B cell (primary cell): ENCODE measurements around the gene CYP26B1. TPM values are rescaled to one million over a fixed set of nuclear protein-coding genes. Genes with fewer than 3 reads are reported as not detected.

ENCODE experiments used
- ATAC-seq: fragments of 200-7000 bp; cut with Tn5 transposase; one replicate; pipeline ENCODE4 v1.10.0; 2021; ENCODE audit warnings: low read depth, mild to moderate bottlenecking, moderate number of reproducible peaks, moderate library complexity
- CTCF ChIA-PET: fragments of 350-600 bp; sonication (Branson Sonifier 250); formaldehyde crosslinking; loops from one replicate; lab custom pipeline; 2021; ENCODE audit warnings: antibody characterized with exemption, inconsistent platforms; lab: Charles Lee
- POLR2A ChIA-PET: fragments of 350-600 bp; sonication (Branson Sonifier 250); formaldehyde crosslinking; loops from one replicate; lab custom pipeline; 2021; ENCODE audit warnings: antibody characterized with exemption; lab: Charles Lee
- DNase-seq: peaks from one replicate; pipeline ENCODE4 v3.0.0; 2013
- H2AFZ ChIP-seq: 2 replicates; pipeline ENCODE4 v1.6.1; 2012; ENCODE audit warnings: mild to moderate bottlenecking, low read depth, low read length; ENCODE audit not compliant: insufficient read depth, poor library complexity, severe bottlenecking
- H3K27ac ChIP-seq, 2 donors: 1 replicate in 1 of 2; 2 replicates in 1 of 2; pipeline ENCODE4 v1.5.1; 2012 to 2013; ENCODE audit warnings: low read length in 2 of 2, mild to moderate bottlenecking in 2 of 2, moderate library complexity in 1 of 2
- H3K27me3 ChIP-seq, 4 experiments: fragments of 200-600 bp in 1 of 4; sonication (generic) in 1 of 4; replicated peaks in 1 of 4; 1 replicate in 2 of 4; 2 replicates in 2 of 4; pipeline versions ENCODE4 v1.6.1 to v1.7.0; 2013 to 2016; ENCODE audit warnings: low read length in 3 of 4, mild to moderate bottlenecking in 2 of 4, mixed read lengths in 1 of 4, moderate library complexity in 1 of 4; ENCODE audit not compliant: insufficient read depth in 4 of 4, control insufficient read depth in 3 of 4; ENCODE audit errors: control extremely low read depth in 1 of 4
- H3K36me3 ChIP-seq, 2 experiments: replicated peaks in 1 of 2; 1 replicate in 1 of 2; 2 replicates in 1 of 2; pipeline versions ENCODE4 v1.6.1 to v1.7.1; 2013; ENCODE audit warnings: low read length in 1 of 2; ENCODE audit not compliant: insufficient read depth in 2 of 2, control insufficient read depth in 1 of 2; ENCODE audit errors: control extremely low read depth in 1 of 2, extremely low read depth in 1 of 2
- H3K4me1 ChIP-seq, 2 donors: fragments of 200-600 bp in 1 of 2; sonication (generic) in 1 of 2; 1 replicate in 1 of 2; 2 replicates in 1 of 2; pipeline versions ENCODE4 v1.5.1 to v1.6.1; 2013 to 2017; ENCODE audit warnings: low read length in 2 of 2; ENCODE audit not compliant: control insufficient read depth in 2 of 2, insufficient read depth in 2 of 2
- H3K4me2 ChIP-seq: replicated peaks from 2 replicates; pipeline ENCODE3; 2012; ENCODE audit warnings: mild to moderate bottlenecking, low read depth, low read length; ENCODE audit not compliant: poor library complexity, severe bottlenecking
- H3K4me3 ChIP-seq, 5 experiments: fragments of 200-600 bp in 1 of 5; sonication (generic) in 1 of 5; 1 replicate in 3 of 5; 2 replicates in 2 of 5; pipeline versions ENCODE4 v1.5.1 to v1.7.0; 2011 to 2016; ENCODE audit warnings: low read length in 4 of 5, mild to moderate bottlenecking in 4 of 5, low read depth in 2 of 5, control low read depth in 1 of 5, moderate library complexity in 1 of 5; ENCODE audit not compliant: insufficient read depth in 1 of 5; ENCODE audit errors: control extremely low read depth in 1 of 5, extremely low read depth in 1 of 5
- H3K79me2 ChIP-seq: fragments of 200-600 bp; sonication (generic); one replicate; pipeline ENCODE4 v1.6.0; 2016; ENCODE audit warnings: low read length; ENCODE audit not compliant: control insufficient read depth, insufficient read depth
- H3K9ac ChIP-seq: fragments of 200-600 bp; sonication (generic); 2 replicates; pipeline ENCODE4 v1.6.1; 2017; ENCODE audit warnings: mild to moderate bottlenecking, low read length, moderate library complexity
- H3K9me3 ChIP-seq, 3 donors: one replicate each; pipeline versions ENCODE4 v1.6.1 to v1.7.1; 2013; ENCODE audit warnings: low read length in 2 of 3; ENCODE audit not compliant: control insufficient read depth in 2 of 3, insufficient read depth in 1 of 3; ENCODE audit errors: control extremely low read depth in 1 of 3
- H4K20me1 ChIP-seq: 2 replicates; pipeline ENCODE4 v1.6.0; 2012; ENCODE audit warnings: mild to moderate bottlenecking, low read length; ENCODE audit not compliant: insufficient read depth, control insufficient read depth, poor library complexity, severe bottlenecking
- H3K27ac Mint-ChIP-seq: one replicate; pipeline ENCODE4 v1.8.0; 2021; ENCODE audit warnings: mixed read lengths
- H3K27me3 Mint-ChIP-seq: one replicate; pipeline ENCODE4 v1.8.0; 2021; ENCODE audit warnings: mixed read lengths
- H3K4me1 Mint-ChIP-seq: one replicate; pipeline ENCODE4 v1.8.0; 2021; ENCODE audit warnings: mixed read lengths
- H3K4me3 Mint-ChIP-seq: one replicate; pipeline ENCODE4 v1.8.0; 2021; ENCODE audit warnings: mixed read lengths
- H3K9me3 Mint-ChIP-seq: one replicate; pipeline ENCODE4 v1.8.0; 2022; ENCODE audit warnings: mixed read lengths; ENCODE audit not compliant: insufficient read depth
- EZH2 ChIP-seq: IDR thresholded peaks from 2 replicates; pipeline ENCODE4 v1.6.1; 2012; ENCODE audit warnings: borderline replicate concordance, low read depth, mild to moderate bottlenecking, moderate library complexity, low read length; ENCODE audit not compliant: insufficient read depth, poor library complexity, severe bottlenecking
- WGBS: methylation state at CpG from one replicate; pipeline ENCODE4 v1.1.5; 2013; ENCODE audit warnings: missing lambda C conversion rate; ENCODE audit not compliant: insufficient coverage; 5-methylcytosine and 5-hydroxymethylcytosine counted together
- intact Hi-C: fragments of 100-400 bp; cut with micrococcal nuclease; formaldehyde crosslinking; loops from one replicate; pipeline ENCODE4 v1.10.0; 2022
- polyA plus RNA-seq: library from polyadenylated mRNA; depleted of rRNA; stranded (reverse); fragments of >200 nt; gene quantifications from 2 replicates; pipeline ENCODE4 v1.2.3, GENCODE V29; 2012
- total RNA-seq, 2 donors: library from RNA; stranded (reverse); fragments of 120-200 nt in 1 of 2; gene quantifications; 1 replicate in 1 of 2; 2 replicates in 1 of 2; pipeline versions ENCODE4 v1.2.3 to v1.2.4, GENCODE V29; 2013 to 2022
- TF ChIP-seq, protein P1 (sequence below): fragments of 200-600 bp; IDR thresholded peaks from one replicate; pipeline ENCODE4 v1.8.0; 2022; ENCODE audit warnings: antibody characterized with exemption, mild to moderate bottlenecking

Gene CYP26B1
- total and polyA plus RNA-seq, 2 donors (not counting 1 experiment from before 2014, with no cell fraction given): not detected

DNA sequence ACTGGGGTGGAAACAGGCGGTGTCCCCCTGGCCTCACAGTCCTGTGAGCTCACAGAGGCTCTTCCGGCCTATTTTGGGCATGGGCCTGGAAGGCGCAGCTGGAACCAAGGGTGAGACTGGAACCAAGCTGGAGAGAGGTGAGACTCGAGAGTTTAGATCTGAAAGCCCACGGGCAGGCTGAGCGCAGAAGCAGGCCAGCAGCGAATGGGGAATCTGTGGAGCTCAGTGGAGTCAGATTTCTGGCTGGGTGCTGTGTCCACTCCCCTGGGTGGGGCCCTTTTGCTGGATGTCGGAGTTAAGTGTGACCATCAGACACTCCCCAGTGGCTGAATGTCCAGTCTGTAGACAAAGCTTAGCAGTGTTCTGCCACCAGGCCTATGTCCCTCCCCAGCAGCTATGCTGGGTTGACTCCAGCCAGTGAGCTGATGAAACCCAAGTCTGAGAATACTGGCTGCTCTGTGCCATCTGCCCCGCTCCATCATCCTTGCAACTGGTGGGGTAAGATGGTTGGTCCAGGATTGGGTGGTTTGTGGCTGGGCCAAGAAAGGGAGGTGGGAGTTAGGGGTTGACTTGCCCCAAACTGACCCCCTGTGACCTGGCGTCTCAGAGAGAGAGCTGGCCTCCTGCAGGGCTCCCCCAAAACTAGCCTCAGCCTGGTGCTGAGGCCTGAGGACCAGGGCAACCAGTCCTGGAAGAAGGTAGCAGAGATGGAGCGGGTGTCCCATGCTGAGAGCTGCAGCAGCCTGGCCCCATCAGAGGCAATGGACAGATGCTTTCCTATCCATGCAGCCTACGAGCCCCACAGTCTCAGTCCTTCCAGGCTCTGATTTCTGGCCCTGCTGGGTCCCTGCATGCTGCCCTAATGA lies 34.4 kb downstream of the CYP26B1 start:
- peaks cover 0 to 6% (median 0%) of the 10 kb centered on the region in 3 donors for H3K9me3 ChIP-seq
- no peak for TF ChIP-seq EZH2
- TF ChIP-seq, protein P1, sequence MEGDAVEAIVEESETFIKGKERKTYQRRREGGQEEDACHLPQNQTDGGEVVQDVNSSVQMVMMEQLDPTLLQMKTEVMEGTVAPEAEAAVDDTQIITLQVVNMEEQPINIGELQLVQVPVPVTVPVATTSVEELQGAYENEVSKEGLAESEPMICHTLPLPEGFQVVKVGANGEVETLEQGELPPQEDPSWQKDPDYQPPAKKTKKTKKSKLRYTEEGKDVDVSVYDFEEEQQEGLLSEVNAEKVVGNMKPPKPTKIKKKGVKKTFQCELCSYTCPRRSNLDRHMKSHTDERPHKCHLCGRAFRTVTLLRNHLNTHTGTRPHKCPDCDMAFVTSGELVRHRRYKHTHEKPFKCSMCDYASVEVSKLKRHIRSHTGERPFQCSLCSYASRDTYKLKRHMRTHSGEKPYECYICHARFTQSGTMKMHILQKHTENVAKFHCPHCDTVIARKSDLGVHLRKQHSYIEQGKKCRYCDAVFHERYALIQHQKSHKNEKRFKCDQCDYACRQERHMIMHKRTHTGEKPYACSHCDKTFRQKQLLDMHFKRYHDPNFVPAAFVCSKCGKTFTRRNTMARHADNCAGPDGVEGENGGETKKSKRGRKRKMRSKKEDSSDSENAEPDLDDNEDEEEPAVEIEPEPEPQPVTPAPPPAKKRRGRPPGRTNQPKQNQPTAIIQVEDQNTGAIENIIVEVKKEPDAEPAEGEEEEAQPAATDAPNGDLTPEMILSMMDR: no peak
- no peak overlapping the region for H3K4me3 ChIP-seq
- H3K27me3 ChIP-seq: peaks cover 0 to 4% (median 0%) of the 10 kb centered on the region in 4 experiments
- no peaks in the 10 kb centered on the region for H3K79me2 ChIP-seq
- H3K4me1 ChIP-seq: no peaks in the 10 kb centered on the region
- no peak overlapping the region for H2AFZ ChIP-seq
- no peaks in the 10 kb centered on the region for H3K4me1 Mint-ChIP-seq
- H3K36me3 ChIP-seq: no peaks in the 10 kb centered on the region
- H3K27ac ChIP-seq: no peak overlapping the region
- H3K9ac ChIP-seq: no peak overlapping the region
- H3K27me3 Mint-ChIP-seq: peaks cover 5% of the 10 kb centered on the region
- H3K4me2 ChIP-seq: no peak overlapping the region
- intact Hi-C loops: no loop called here
- no peaks in the 10 kb centered on the region for H4K20me1 ChIP-seq
- H3K9me3 Mint-ChIP-seq: no peaks in the 10 kb centered on the region
- ChIA-PET POLR2A (no interaction called here), CTCF (no interaction called here)
- no peak for ATAC-seq
- no peak overlapping the region for H3K4me3 Mint-ChIP-seq
- H3K27ac Mint-ChIP-seq: no peak overlapping the region
- DNase-seq: no peak
- WGBS: 94% methylated on average over 12 of the region's 12 CpGs

DNA sequence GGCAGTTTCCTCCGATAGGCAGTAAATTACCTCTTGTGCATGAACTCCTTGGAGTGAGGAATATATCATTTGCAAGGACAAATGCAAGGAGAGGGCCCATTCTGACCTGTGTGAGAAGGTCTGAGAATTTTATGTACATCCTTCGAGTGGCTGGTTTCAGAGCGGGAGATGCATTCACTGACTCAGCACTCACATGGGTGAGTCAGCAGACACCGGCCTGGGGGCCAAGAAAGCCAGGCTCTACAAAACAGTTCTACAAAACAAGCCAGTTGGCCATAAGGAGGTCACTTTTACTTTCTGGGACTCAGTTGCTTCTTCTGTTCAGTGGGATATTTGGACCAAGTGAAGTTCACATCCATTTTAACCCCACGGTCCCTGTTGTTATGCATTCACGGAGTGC lies 35.3 kb downstream of the CYP26B1 start:
- Histone ChIP-seq H3K36me3 (no peaks in the 10 kb centered on the region), H3K27ac (no peak overlapping the region), H2AFZ (no peak overlapping the region), H3K4me1 (no peaks in the 10 kb centered on the region), H3K4me2 (no peak overlapping the region), H3K9ac (no peak overlapping the region), H4K20me1 (no peaks in the 10 kb centered on the region), H3K9me3 (peaks cover 0 to 6% (median 0%) of the 10 kb centered on the region in 3 donors), H3K79me2 (no peaks in the 10 kb centered on the region), H3K4me3 (no peak overlapping the region), H3K27me3 (peaks cover 0 to under 1% (median 0%) of the 10 kb centered on the region in 4 experiments)
- POLR2A ChIA-PET: no interaction called here
- intact Hi-C loops: no loop called here
- 93% methylated on average over 5 of the region's 6 CpGs for WGBS
- TF ChIP-seq, protein P1: no peak
- no peak for TF ChIP-seq EZH2
- Mint-ChIP-seq H3K27ac (no peak overlapping the region), H3K27me3 (peaks cover 5% of the 10 kb centered on the region), H3K4me1 (no peaks in the 10 kb centered on the region), H3K9me3 (no peaks in the 10 kb centered on the region), H3K4me3 (no peak overlapping the region)
- CTCF ChIA-PET: no interaction called here
- DNase-seq (no peak), ATAC-seq (no peak)
